Tongue (tissue), 2 donors: ENCODE data around the gene DNMT3B. TPM values are rescaled to one million over a fixed set of nuclear protein-coding genes. Genes with fewer than 3 reads are reported as not detected.
"Not testable (repeated sequence)": the region's sequence is repeated elsewhere in the genome, so short reads cannot be mapped to it uniquely, and the experiment has no call there.

ENCODE experiments used
- DNase-seq: peaks from one replicate; pipeline ENCODE4 v3.0.0-alpha.2; 2015
- total RNA-seq: library from RNA; depleted of rRNA; stranded (reverse); fragments of >200 nt; gene quantifications from one replicate; pipeline ENCODE4 v1.2.3, GENCODE V29; 2014

Gene DNMT3B
- total RNA-seq, 1 donor from 2014 or later, result 2.9 TPM

GRCh38 chr20:32790751-32791057 lies 28.5 kb downstream of the DNMT3B start:
- no peak for DNase-seq

DNA sequence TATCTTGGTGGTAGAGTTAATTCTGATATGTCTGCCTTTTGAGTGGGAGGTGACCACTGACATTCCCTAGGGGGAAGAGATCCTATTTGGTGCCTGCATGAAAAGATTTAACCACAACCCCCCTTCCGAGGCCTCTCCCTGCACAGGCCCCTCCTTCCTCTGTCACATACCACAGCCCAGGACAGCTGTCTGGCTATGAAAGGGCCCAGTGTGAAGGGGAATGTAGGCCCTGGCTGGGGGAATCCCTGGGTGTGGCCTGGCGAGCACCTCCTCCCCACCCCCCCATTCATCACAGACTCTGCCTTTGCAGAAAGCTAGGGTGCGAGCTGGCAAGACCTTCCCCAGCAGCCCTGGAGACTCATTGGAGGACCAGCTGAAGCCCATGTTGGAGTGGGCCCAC lies 30.1 kb downstream of the DNMT3B start:
- peak; percentile 90 for DNase-seq

DNA sequence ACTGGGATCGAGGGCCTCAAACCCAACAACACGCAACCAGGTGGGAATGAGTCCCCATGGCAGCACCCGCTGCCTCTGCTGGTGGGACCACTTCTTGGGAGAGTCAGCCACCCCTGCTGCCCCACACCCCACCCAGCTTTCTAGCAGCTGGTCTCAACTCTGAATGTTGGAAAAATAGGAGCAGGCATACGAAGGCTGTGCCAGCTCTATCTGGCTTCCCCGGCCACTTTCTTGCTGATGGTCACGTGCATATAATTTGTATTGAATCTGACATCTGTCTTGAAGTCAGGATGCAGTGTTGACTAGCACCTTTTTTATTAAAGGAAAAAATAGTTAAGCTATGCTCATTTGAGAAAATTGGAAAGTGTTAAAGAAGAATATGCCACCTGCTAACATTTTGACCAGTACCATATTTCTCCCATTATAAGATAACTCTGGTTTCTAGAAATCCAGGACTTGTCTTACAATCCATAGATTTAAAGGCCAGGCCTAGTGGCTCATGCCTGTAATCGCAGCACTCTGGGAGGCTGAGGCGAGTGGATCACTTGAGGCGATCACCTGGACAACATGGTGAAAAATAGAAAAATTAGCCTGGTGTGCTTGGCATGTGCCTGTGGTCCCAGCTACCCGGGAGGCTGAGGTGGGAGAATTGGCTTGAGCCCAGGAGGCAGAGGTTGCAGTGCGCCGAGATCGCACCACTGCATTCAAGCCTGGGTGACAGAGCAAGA lies 30.7 kb downstream of the DNMT3B start:
- peak; percentile 68 for DNase-seq

DNA sequence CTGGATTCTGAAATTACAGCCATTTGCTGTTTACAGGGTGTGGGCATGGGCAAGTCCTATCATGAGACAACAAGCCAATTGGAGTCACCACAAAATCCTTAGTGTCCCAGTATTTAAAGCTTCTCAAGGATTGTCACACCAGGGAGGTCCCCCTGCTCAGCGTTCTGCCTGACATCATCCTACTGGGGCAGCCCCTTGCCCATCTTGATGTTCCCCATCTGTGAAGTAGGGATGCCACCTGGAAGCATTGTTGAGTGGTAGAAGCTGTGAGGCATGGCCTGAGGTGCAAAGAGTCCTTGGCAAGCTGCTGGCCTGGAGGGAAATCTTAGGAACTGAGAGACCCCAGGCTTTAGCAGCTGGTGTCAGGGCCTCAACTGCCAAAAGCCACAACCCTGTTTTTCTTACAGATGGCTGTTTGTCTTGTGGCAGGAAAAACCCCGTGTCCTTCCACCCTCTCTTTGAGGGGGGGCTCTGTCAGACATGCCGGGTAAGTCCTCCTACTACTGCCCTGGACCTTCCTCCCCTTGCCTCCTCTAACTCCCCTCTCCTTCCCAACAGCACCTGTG lies 34.3 kb downstream of the DNMT3B start:
- DNase-seq, result no peak

DNA sequence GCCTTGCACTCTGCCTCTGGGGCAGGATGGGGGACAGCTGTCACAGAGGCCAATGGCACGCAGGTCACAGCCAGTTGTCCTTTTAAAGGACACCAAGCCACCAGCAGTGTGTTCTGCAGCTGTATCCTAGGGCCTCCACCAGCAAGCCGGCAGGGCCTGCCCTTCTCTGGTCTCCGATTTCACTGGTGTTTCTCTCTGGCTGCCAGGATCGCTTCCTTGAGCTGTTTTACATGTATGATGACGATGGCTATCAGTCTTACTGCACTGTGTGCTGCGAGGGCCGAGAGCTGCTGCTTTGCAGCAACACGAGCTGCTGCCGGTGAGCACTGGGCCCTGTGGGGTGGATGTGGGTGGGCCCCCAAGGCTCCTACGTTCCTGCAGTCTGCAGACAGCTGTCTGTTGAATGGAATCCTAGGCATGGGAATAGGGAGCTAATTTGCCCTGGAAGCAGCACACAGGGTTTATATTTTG lies 34.8 kb downstream of the DNMT3B start:
- peak; percentile 88 for DNase-seq

- not testable (repeated sequence) for DNase-seq
Observed at GRCh38 chr20:32797571-32797970, 35.4 kb downstream of the DNMT3B start.

GRCh38 chr20:32798046-32798981 lies 36.1 kb downstream of the DNMT3B start:
- DNase-seq, result peak; percentile 61

GRCh38 chr20:32803092-32803491 lies 40.9 kb downstream of the DNMT3B start:
- no peak for DNase-seq

- no peak for DNase-seq
Observed at GRCh38 chr20:32804022-32804715, 42.0 kb downstream of the DNMT3B start.

GRCh38 chr20:32804817-32805216 lies 42.6 kb downstream of the DNMT3B start:
- DNase-seq, result no peak

DNA sequence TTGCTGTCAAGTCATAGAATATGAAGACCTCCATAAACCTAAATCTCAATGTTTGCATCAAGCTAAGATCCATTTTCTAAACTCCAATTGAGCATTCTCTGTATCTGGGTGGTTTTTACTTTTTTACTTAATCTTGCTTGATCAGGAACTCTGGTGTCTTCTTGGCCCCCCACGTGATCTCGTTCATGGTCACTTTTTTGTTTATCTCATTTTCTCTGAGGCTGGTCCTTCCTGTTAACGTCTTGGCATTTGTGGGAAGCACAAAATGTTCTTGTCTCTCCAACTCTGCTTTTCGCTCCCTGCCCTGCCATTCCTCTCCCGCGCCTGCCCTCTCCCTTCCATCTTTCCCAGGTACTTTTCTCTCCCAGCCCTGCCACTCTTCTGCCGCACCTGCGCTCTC lies 43.5 kb downstream of the DNMT3B start:
- no peak for DNase-seq

- peak; percentile 67 for DNase-seq
Observed at GRCh38 chr20:32806356-32806755, 44.2 kb downstream of the DNMT3B start.

- peak; percentile 41 for DNase-seq
Observed at GRCh38 chr20:32807706-32808105, 45.5 kb downstream of the DNMT3B start.

DNA sequence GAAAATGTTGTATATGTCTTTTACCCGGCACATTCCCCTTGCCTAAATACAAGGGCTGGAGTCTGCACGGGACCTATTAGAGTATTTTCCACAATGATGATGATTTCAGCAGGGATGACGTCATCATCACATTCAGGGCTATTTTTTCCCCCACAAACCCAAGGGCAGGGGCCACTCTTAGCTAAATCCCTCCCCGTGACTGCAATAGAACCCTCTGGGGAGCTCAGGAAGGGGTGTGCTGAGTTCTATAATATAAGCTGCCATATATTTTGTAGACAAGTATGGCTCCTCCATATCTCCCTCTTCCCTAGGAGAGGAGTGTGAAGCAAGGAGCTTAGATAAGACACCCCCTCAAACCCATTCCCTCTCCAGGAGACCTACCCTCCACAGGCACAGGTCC lies 46.3 kb downstream of the DNMT3B start:
- DNase-seq, result no peak

GRCh38 chr20:32809907-32810306 lies 47.7 kb downstream of the DNMT3B start:
- DNase-seq, result no peak

DNA sequence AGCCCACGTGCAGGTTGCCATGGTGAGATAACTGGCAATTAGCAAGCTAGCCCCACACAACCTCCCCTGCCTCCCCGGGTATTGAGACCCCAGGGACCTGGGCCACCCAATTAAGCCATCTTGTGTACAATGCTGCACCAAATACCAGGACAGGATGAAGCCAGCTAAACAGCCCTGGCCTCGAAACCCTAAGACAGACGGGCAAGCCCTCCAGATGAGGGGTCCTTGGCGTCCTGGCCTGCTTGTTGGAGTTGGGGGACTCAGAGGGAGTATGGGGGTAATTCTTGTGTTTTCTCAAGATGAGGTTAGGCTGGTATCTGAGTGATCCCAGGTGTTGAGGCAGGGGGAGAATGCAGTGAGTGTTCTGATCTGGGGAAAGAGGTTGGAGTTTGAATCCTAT lies 48.8 kb downstream of the DNMT3B start:
- DNase-seq, result no peak

GRCh38 chr20:32811886-32812285 lies 49.7 kb downstream of the DNMT3B start:
- DNase-seq, result no peak

DNA sequence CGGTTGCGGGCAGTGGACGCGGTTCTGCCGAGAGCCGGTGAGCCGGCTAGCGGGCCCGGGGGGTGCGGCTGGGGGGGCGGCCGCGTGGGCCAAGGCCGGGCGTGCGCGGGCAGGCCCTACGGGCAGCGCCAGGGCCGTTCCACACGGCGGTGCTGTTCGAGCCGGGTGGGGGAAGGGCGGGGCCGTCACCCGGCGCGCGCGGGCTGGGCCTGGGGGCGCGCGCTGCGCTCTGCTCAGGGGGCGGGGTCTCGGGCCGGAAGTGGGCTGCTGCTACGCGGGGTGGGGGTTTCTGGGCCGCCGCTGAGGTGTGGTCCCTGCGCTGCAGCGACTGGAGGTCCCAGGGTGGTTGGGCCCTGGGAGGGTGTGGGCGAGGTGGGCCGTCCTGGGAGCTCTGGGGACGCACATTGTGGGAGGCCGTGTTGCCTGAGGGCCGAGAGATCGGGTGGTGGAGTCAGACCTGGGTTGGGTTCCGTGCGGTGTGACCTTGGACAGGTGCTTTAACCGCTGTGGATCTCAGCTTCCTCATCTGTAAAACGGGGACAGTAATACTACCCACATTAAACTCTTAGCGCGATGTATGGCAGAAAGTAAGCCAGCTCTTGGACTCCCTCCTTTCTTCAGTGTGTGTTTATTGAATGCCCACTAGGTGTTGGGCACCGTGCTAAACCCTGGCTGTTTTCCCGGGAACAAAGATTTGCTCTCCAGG lies 58.0 kb downstream of the DNMT3B start:
- peak; percentile 91 for DNase-seq

- no peak for DNase-seq
Observed at GRCh38 chr20:32820698-32821377, 58.7 kb downstream of the DNMT3B start.

DNA sequence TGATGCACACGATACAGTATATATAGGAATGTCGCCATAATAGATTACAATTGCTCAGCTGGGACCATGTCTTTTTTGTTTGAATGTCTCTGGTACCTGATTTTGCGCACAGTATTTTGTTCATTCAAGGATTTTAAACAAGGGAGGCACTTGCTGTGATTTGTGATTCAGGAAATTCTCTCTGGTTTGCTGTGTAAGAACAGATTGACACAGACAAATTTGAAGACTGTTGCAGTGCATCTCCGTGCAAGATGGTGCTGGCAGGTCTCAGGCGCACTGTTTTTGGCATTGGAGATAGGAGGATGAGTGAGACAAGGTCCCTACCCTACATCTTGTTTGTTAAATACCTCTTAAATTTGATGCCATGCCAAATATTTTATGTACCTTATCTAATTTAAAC lies 60.0 kb downstream of the DNMT3B start:
- no peak for DNase-seq

- DNase-seq, result no peak
Observed at GRCh38 chr20:32823078-32823477, 60.9 kb downstream of the DNMT3B start.
